HG02623 (cell line): Measurements from ENCODE around the gene AKAP13.

Experiments
- ATAC-seq: cut with Tn5 transposase; IDR thresholded peaks from one replicate; pipeline ENCODE4 v1.9.1; 2021; ENCODE audit warnings: moderate library complexity; ENCODE audit not compliant: unreplicated experiment

AKAP13 gene

GRCh38 chr15:85555875-85556617, 175.6 kb downstream of the AKAP13 start:
- ATAC-seq, result peak; percentile 68

- ATAC-seq, result no peak
These were observed 176.2 kb downstream of the AKAP13 start for GRCh38 chr15:85556618-85556895.

- ATAC-seq, result no peak
These were observed 177.0 kb downstream of the AKAP13 start for GRCh38 chr15:85557385-85557784.

- ATAC-seq, result no peak
These were observed 178.4 kb downstream of the AKAP13 start for GRCh38 chr15:85558848-85559247.

GRCh38 chr15:85559530-85559929, 179.1 kb downstream of the AKAP13 start:
- ATAC-seq, result no peak

- no peak for ATAC-seq
These were observed 182.4 kb downstream of the AKAP13 start for GRCh38 chr15:85562824-85563223.

GRCh38 chr15:85563328-85563727, 182.9 kb downstream of the AKAP13 start:
- ATAC-seq, result no peak

GRCh38 chr15:85563731-85564130, 183.3 kb downstream of the AKAP13 start:
- no peak for ATAC-seq

- ATAC-seq, result no peak
These were observed 184.3 kb downstream of the AKAP13 start for GRCh38 chr15:85564686-85565085.

- no peak for ATAC-seq
These were observed 187.9 kb downstream of the AKAP13 start for GRCh38 chr15:85568261-85568808.

- ATAC-seq, result no peak
These were observed 189.9 kb downstream of the AKAP13 start for GRCh38 chr15:85570336-85570735.

- ATAC-seq, result no peak
These were observed 191.4 kb downstream of the AKAP13 start for GRCh38 chr15:85571780-85572179.

GRCh38 chr15:85576392-85576791, 196.0 kb downstream of the AKAP13 start:
- no peak for ATAC-seq

- ATAC-seq, result no peak
These were observed 198.7 kb downstream of the AKAP13 start for GRCh38 chr15:85578941-85579701.

- no peak for ATAC-seq
These were observed 199.7 kb downstream of the AKAP13 start for GRCh38 chr15:85579957-85580694.

GRCh38 chr15:85580879-85581278, 200.5 kb downstream of the AKAP13 start:
- no peak for ATAC-seq

GRCh38 chr15:85581495-85581894, 201.1 kb downstream of the AKAP13 start:
- no peak for ATAC-seq

- ATAC-seq, result peak; percentile 44
These were observed 202.0 kb downstream of the AKAP13 start for GRCh38 chr15:85582131-85583079.

GRCh38 chr15:85583442-85583841, 203.0 kb downstream of the AKAP13 start:
- ATAC-seq, result no peak

- ATAC-seq, result peak; percentile 52
These were observed 203.6 kb downstream of the AKAP13 start for GRCh38 chr15:85583923-85584390.
